RPMI8226 (cell line): ENCODE results near the gene LIMS2.

Experiments used
- DNase-seq: peaks from one replicate; pipeline ENCODE4 v3.0.0-alpha.2; 2015

The LIMS2 gene, protein sequence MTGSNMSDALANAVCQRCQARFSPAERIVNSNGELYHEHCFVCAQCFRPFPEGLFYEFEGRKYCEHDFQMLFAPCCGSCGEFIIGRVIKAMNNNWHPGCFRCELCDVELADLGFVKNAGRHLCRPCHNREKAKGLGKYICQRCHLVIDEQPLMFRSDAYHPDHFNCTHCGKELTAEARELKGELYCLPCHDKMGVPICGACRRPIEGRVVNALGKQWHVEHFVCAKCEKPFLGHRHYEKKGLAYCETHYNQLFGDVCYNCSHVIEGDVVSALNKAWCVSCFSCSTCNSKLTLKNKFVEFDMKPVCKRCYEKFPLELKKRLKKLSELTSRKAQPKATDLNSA

DNA sequence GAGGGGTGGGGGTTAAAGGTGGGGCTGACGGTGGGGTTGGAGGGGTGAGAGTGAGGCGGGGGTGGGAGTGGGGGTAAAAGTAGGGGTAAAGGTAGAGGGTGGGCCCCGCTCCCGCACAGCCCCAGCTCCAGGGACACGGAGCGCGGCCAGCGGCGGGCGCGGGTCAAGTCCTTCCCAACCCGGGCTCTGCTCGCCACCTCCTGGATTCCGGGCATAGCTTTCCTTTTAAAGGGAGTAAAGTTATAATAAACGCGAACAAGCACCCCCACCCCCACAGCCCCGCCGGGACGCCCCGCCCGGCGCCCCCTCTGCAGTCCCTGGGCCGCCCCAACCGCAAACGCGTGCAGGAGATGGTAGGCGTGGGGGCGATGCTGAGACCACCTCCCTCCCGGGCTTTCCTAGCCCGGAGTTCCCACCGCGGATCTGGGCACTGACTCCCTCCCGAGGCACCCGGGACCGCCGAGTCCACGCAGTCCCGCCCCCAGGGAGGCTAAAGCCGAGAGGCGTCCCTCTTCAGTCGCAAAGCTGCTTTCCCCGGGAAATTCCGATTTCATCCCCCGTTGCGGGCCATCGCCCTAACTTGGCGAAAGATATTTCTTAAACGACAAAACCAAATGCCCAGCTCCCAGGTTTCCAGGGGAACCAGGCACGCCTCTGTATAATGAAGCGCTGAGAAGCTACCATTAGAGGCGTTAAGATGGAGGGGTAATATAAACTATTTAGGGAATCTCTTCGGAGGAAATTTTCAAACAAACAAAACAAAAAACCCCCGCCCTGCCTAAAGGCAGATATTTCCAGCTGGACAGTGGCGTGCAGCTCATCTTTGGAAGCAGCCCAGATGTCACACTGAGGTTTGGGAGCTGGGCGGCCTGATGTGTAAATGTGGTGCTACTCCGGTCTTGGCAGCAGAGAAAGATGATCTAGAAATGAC lies at the start of gene LIMS2:
Gene LIMS2, minus strand, starts transcription at position 200 of the 931 bp plus-strand sequence. CDS start 506 bp downstream, outside the sequence.
- no peak for DNase-seq

DNA sequence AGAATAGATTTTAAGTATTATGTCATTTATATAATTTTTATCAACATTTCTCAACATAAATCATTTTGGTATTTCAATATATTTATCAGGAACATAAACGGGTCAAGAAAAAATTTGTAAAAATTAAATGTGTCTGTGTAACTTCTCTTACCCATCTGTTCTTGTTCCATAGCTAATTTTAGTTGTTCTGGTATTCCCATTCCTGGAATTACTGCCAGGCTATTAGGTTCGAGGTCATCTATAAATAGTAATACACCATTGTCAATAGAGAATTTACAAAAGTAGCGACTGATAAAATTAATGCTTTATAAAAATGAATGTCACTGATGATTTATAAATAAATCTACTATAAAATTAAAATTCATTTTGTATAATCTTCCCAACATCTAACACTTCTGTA lies 47.5 kb upstream of the LIMS2 start:
- no peak for DNase-seq

DNA sequence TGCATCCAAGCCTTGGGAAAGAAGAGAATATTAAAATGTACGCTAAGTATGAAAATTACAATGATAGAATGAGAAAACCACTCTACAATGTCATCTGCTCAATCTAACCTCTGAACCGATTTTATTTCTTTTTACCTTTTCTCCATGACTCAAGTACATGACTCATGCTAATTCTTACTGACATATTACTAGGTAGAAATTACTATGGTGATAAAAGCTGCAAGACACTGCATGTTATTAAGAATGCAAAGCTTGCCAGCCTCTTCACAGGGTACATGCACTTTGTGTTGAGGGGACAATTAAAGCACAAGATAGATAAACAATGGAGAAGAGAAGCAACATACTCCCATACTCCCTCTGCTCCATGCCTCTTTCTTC lies 46.6 kb upstream of the LIMS2 start:
- DNase-seq, result no peak

DNA sequence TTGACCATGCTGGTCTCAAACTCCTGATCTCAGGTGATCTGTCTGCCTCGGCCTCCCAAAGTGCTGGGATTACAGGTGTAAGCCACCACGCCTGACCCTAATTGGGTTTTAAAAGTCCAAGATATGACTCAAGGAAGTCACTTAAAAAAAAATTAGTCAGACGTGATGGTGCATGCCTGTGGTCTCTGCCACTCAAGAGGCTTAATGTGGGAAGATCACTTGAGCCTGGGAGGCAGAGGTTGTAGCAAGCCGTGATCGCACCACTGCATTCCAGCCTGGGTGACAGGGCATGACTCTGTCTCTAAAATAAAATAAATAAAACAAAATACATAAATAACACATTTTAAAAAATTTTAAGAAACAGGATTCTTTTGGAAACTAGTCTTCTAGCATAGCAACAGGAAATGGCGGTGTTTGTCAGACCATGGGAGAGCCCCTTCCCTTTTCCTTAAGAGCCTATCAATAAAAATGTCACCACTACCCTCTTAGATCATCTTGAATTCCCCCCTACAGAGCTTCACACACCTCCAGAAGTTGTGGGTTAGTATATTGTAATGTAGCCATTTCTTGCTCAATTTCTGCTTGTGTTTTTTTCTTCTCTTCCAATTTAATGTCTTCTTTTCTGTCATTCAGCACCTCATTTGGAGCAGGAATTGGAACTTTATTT lies 46.1 kb upstream of the LIMS2 start:
- DNase-seq, result no peak

DNA sequence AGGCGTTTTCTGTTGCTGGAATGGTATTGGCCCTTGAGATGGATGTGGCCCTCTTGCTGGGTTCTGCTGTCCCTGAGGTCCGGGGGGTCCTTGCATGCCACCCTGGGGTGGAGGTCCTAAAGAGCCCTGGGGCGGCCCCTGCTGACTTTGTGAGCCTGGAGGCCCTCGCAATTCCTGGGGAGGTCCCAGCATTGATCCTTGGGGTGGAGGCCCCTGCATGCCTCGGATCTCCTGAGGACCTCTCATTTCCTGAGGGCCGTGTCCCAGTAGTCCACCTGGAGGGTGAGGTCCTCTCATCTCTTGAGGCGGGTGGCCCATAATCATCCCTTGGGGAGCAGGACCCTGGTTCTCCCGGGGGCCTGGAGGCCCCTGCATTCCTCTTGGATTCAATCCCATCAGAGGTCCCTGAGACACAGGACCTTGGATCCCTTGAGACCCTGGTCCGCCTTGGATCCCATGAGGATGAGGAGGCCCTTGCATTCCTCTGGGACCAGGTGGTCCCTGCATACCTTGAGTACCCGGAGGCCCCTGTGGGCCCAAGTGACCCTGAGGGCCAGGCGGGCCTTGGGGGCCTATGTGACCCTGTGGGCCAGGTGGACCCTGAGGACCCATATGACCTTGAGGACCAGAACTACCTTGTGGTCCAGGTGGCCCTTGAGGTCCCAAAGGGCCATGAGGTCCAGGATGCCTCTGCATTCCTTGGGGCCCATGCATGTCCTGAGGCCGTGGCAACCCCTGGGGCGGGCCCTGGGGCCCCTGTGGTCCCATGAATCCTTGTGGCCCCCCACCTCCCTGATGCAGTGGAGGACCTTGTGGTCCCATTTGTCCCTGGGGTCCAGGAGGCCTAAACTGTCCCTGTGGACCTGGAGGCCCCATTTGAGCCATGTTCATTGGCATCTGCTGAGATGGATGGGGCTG lies 44.2 kb upstream of the LIMS2 start:
- no peak for DNase-seq

DNA sequence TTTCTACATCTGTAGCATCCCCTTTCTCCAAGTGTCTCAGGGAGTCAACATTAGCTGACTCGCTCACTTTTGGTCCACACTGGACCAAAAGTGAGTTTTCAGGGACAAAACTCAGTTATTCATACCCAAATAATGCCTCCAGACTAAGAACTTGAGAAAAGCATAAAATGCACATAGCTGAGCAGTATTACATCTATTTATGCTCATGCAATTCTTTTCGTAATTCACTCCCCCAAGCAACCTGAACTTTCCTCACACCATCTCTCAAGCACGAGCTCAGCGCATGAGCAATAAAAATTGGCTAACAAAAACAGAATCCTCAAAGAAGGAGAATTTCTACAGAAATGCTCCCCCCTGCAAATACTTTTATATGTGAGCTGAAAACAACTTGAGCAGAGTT lies 42.9 kb upstream of the LIMS2 start:
- DNase-seq, result no peak

DNA sequence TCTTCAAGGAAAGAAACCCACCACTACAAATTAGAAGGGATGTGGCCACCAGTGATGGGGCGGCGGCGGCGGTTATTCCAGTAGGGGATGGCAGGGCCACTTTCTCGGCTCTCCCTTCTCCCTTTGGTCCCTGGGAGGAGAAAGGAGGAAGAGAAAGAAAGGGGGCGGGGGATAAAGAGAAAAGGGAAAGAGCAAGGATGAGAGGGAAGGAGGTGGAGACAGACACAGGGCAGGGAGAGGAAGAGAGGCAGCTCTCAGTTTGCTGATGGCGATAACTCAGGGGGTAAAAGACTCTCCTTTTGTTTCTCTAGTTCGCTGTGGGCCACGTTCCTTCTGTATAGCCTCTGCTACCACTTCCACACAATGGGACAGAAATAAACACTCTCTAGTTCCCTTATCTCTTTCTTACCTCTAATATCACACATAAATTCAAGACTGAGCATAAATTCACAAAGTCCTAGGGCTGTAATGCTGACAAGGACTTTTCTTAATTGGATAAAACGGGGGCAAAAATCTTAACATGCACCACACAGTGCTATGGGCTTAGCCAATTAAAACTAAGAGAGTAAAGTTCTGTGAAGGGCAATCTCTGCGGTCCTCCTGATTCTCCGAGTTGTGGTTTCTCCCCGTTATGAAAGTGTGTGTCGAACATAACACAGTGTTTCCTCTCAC lies 40.6 kb upstream of the LIMS2 start:
- DNase-seq, result no peak

DNA sequence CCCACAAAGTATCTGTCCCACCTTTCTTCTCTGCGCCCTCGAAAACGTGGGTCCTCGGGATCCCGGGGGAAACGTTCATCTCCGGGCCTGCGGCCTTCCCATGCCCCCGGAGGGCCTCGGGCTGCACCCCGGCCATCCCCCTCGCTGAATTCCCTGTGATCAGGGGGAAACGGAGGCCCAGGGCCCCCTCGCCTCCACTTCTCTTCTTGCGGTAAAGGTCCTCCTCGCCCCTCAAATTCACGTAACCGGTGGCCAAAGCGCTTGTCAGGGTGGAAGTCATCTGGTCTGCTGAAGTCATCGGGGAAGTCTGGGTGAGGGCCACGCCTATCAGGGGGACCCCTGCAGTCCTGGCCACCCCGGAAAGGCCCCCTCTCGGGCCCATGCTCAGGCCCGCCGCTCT lies 38.2 kb upstream of the LIMS2 start:
- no peak for DNase-seq

DNA sequence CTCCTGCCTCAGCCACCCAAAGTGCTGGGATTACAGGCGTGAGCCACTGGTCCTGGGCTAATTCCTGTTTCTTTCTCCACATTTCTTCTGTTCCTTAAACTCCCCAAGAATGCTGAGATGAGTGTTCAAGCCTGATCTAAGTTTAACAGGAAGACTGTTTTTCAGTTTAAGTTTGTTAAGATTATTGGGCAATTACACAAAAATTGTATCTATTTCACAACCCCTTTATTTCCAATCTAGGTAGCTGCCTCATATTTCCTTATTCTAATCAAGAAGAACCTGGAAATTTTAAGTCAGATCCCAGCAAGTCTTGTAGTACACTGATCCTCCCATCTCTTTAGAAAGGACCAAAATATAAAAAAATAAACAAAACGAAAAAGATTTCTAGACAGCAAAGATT lies 37.7 kb upstream of the LIMS2 start:
- DNase-seq, result no peak

DNA sequence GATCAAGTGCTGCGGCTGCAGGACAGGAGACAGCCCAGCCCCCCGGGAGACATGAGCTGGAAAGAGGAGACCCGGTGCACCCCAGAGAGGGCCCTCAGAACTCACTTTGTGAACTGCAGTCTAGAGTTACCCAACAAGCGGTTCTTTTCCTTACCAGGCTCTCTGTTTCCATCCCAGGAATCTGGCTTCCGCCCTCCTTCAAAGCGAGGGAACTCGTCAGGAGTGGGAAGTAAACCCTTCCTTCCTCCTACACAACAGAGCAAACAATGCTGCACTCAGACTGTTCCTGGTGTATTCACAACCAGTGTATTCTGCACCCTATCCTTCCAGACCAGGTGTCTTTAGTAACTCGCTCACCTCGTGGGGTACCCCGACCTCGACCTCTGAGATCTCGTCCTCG lies 34.0 kb upstream of the LIMS2 start:
- no peak for DNase-seq

DNA sequence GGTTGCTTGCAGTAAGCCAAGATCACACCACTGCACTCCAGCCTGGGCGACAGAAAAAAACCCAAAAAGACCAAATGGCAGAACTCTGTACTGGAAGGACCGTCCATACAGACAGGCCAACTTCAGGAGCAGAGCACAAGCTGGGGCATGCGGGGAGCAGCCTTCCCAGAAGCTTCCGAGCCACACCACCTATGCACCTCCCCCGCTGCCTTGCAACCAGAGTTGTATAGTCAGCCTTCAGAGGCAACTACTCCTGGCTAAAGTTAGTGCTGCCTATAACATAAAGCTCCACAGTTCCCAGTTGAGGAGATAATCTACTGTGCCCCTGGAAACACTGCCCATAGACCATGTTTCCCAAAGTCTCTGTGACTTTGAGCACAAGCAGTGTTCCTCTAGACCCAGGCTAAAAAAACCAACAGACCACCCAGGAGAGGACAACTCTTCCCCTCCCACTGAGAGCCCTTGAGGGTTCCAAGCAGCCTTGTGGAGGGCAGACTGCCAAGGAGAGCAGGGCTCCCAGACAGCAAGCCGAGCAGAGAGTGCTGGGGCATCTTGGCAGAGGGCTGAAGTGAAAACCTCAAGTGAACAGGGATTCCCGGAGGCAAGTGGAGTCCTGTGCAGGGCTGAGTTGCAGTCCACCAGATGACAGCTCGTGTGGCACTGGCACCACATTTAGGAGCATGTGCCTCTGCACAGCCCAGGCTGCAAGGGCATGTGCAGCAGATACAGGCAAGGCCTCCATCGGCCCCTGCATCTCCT lies 32.7 kb upstream of the LIMS2 start:
- DNase-seq, result no peak

DNA sequence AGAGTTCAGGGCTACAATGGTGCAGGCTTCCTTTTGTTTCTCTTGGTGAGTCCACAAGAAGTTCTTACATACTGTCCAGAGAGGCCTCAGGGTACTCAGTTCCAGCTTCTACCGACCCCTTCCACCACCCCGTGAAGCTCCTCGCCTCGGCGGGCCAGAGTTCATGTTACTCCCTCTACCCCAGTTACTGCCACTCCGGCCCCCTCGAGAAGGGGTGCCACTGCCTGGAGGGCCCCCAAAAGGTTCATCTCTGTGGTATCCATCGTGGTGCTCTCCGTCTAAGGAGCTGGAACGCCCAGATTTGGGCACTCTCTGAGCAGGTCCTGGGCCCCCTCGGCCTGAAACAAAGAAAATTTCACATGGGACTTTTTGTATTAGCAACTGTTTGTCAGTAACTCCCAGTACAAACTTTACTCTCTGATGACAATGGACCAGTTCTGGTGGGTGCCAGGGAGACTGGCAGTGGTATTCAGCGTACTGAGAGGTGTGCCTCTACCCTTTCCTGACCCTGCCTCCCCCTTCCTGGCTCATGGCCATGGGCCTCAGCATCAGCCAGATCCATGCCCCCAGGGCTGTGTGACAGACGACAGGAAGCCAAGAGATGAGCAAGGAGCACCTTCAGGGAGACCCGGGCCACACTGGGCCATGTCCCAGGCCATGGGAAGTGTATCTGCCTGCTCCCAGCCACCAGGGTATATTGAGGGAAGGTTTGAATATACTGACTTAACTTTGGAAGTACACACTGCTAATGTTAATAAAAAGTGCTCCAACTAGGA lies 31.1 kb upstream of the LIMS2 start:
- DNase-seq, result no peak

DNA sequence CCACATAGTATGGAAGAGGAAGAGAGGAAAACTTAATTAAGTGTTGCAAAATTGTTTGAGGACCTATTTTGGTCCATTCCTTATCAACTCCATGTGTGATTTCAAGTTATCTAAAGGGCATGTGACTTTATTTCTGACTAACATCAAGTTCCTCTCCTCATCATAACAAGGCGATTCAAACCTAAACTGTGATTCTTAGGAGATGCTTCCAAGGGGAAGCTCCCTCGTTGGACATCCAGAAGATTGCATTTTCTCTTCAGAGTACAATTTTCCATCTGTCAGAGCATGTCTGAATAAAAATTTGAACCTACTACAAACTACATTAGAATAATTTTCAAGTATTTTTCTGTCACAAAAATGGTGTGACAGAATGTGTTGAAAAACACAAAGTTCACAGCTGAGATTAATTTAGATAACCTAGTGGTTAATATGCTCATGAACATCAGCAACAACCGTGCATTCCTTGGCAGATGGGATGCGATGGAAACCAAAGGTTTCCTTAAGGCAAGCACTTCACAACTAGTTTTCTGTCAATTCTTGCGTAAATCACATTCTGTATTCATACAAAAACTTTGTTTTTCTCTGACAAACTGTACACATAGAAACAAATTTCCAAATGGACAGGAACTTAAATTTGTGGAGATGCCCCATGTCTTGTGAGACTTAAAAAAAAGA lies 30.2 kb upstream of the LIMS2 start:
- no peak for DNase-seq

DNA sequence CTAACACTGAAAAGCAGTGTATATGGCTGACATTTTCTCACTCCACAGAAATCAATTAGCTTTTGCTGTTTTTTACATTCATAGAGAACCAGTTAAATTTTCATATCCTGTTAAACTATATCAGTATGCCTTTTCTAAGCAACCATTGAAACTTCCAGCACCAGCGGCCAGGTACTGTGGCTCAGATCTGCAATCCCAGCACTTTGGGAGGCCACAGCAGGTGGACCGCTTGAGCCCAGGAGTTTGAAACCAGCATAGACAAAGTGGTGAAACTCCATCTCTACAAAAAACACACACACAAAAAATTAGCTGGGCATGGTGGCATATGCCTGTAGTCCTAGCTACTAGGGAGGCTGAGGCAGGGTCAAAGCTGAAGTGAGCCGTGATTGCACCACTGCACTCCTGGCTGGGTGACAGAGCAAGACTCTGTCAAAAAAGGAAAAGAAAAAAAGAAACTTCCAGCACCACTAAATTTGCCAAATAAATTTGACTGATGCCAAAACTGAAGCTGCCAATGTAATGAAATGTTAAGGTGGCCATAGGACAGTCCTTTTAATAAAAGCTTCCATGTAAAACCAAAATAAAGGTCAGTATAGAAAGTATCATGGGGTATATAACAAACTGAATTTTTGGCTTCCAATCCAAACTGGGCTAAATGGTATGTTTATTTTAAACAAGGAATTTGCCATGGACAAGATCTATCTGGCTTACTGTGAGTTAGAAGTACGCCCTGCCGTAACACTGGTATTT lies 29.5 kb upstream of the LIMS2 start:
- DNase-seq, result peak; percentile 58

DNA sequence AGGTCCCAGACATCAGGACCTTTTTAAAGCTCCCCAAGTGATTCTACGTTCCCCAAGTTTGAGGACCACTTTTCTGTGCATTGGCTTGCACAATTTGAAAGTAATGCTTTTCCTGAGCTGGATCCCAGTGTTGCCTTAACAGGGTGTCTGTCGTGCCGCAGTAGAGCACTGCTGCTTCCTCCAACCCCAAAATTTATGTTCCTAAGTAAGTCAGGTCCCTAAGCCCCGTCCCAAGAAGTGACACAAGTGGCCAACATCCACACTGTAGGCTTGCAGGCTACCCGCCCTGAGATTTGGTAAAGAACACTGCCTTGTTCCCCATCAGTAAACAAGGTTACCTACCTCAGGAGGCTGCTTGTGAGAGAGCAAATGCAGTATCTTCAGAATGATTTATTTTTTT lies 28.0 kb upstream of the LIMS2 start:
- DNase-seq, result no peak

DNA sequence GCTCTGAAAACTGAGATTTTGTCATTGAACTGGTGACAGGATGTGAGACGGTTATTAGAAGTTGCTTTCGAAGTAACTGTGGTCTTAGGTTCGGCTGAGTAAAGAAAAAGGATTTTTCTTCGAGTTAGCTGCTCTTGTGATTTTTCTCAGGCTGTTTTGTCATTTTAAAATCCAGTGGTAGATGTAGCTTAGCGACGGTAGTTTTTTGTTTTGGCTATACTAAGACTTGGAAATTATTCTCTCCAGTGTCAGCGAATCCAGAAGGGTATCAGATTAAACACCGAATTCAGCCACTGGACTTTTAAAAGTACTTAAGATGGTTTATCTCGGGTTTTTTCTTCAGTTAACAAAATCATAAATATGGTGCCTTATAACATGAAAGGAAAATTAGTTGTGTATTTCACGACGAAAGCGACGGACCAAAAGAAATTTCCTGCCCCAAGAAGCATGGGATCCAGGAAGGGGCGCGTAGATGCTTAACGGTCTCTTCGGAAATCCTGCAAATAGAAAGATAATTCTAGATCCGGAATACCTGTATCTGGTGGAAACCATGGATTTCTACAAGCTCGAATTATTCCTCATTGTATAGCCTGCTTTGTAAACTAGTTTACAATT lies 27.2 kb upstream of the LIMS2 start:
- DNase-seq, result no peak

DNA sequence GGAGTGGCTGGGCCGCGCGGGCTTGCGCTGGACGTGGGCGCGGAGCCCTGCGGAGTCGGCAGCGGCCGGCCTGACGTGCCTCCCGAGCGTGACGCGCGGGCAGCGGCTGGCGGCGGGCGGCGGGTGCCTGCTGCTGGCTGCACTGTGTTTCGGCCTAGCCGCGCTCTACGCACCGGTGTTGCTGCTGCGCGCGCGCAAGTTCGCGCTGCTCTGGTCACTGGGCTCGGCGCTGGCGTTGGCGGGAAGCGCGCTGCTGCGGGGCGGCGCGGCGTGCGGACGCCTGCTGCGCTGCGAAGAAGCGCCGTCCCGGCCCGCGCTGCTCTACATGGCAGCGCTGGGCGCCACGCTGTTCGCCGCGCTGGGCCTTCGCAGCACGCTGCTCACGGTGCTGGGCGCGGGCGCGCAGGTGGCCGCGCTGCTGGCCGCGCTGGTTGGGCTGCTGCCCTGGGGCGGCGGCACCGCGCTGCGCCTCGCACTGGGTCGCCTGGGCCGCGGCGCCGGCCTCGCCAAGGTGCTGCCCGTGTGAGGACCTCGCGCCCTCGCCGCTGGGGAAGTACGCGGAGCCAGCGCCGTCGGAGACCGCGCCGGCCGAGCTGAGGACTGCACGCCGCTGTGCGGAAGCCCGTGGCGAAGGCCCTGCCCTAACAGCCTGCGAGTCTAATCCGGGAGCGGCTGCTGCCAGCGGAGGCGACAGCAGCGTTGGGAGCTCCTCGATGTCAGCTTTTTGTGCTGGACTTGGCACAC lies 26.5 kb upstream of the LIMS2 start:
- DNase-seq, result peak; percentile 90

DNA sequence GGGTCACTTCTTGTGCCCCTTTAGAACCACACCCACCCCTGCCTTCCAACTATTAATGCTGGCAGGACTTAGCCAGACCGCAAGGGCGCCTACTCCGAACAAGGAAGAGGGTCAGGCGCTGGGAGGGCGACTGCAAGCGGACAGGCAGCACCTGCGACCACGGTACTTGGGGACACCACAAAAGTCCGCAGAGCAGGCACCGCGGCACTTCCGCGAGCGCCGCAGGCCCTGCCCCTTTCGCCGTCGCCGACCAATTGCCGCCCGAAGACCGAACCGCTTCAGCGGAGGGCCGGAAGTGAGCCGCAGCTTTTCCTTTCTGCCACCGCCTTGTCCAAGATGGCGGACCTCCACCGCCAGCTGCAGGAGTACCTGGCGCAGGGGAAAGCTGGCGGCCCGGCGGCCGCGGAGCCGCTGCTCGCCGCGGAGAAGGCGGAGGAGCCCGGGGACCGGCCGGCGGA lies 25.9 kb upstream of the LIMS2 start, which contains the start of gene SFT2D3:
Gene SFT2D3, plus strand, starts transcription at position 305 of the 458 bp plus-strand sequence. Its CDS starts 32 bp downstream, at position 337.
- DNase-seq, result peak; percentile 92
